GM12878 (cell line): ENCODE results near the gene RAPGEF1. TPM values are rescaled to one million over a fixed set of nuclear protein-coding genes. Genes with fewer than 3 reads are reported as not detected.

Experiments
- ATF7 ChIP-seq: fragments of 450-650 bp; IDR thresholded peaks from 2 replicates; pipeline ENCODE4 v1.6.1; 2016; ENCODE audit warnings: low read depth, mild to moderate bottlenecking
- BHLHE40 ChIP-seq, 2 experiments: fragments of 450-650 bp in 1 of 2; IDR thresholded peaks; 2 replicates each; pipeline ENCODE4 v1.6.1; 2011 to 2017; ENCODE audit warnings: low read depth in 2 of 2, borderline replicate concordance in 1 of 2, improper control_type of control experiment in 1 of 2, low read length in 1 of 2, mild to moderate bottlenecking in 1 of 2
- CBFB ChIP-seq: IDR thresholded peaks from 2 replicates; pipeline ENCODE4 v1.6.1; 2016; ENCODE audit warnings: antibody characterized with exemption, low read depth
- CBX3 ChIP-seq: fragments of 200-600 bp; sonication (generic); IDR thresholded peaks from 2 replicates; pipeline ENCODE4 v1.6.1; 2016; ENCODE audit warnings: low read depth, borderline replicate concordance
- CHD4 ChIP-seq: fragments of 200-600 bp; sonication (generic); IDR thresholded peaks from 2 replicates; pipeline ENCODE4 v1.6.1; 2016; ENCODE audit warnings: mild to moderate bottlenecking
- CUX1 ChIP-seq: IDR thresholded peaks from 2 replicates; pipeline ENCODE4 v1.6.1; 2012; ENCODE audit warnings: improper control_type of control experiment, low read depth, low read length; ENCODE audit not compliant: insufficient replicate concordance
- EP300 ChIP-seq, 2 experiments: fragments of 150-350 bp in 1 of 2; IDR thresholded peaks; 2 replicates each; pipeline ENCODE4 v1.6.1; 2011 to 2012; ENCODE audit warnings: low read depth in 2 of 2, low read length in 2 of 2, borderline replicate concordance in 1 of 2, improper control_type of control experiment in 1 of 2, inconsistent platforms in 1 of 2; ENCODE audit not compliant: control insufficient read depth in 1 of 2
- ESRRA ChIP-seq: IDR thresholded peaks from 2 replicates; pipeline ENCODE4 v1.6.1; 2012; ENCODE audit warnings: mild to moderate bottlenecking, low read length, improper control_type of control experiment
- HDAC2 ChIP-seq: fragments of 200-600 bp; sonication (generic); IDR thresholded peaks from 2 replicates; pipeline ENCODE4 v1.6.1; 2017
- IKZF1 ChIP-seq: fragments of 450-650 bp; conservative IDR thresholded peaks from 2 replicates; pipeline ENCODE4 v1.6.1; 2017; ENCODE audit warnings: antibody characterized with exemption, mild to moderate bottlenecking
- KDM1A ChIP-seq: fragments of 200-600 bp; sonication (generic); IDR thresholded peaks from 2 replicates; pipeline ENCODE4 v1.6.1; 2016; ENCODE audit warnings: borderline replicate concordance
- MTA2 ChIP-seq: fragments of 450-650 bp; IDR thresholded peaks from 2 replicates; pipeline ENCODE4 v1.6.1; 2016; ENCODE audit warnings: low read depth, mild to moderate bottlenecking, moderate library complexity
- POLR2AphosphoS5 ChIP-seq: IDR thresholded peaks from 2 replicates; pipeline ENCODE4 v1.6.1; 2011; ENCODE audit warnings: mild to moderate bottlenecking, low read length, inconsistent platforms
- REST ChIP-seq: IDR thresholded peaks from 2 replicates; pipeline ENCODE4 v1.6.1; 2012; ENCODE audit warnings: mild to moderate bottlenecking, low read depth, low read length
- TARDBP ChIP-seq: IDR thresholded peaks from 2 replicates; pipeline ENCODE4 v1.6.1; 2016; ENCODE audit warnings: borderline replicate concordance
- YY1 ChIP-seq: IDR thresholded peaks from 2 replicates; pipeline ENCODE4 v1.6.1; 2011; ENCODE audit warnings: low read depth, mild to moderate bottlenecking, low read length
- polyA plus RNA-seq, 11 experiments: library from polyadenylated mRNA; depleted of rRNA in 4 of 11; unstranded in 6 of 11; stranded (reverse) in 5 of 11; fragments of >200 nt; fragmentation: Nextera tagmentation in 4 of 11; fragmentation: Illumina TruSeq in 1 of 11; extraction: Ambion mirVana in 4 of 11; extraction: Trizol in 1 of 11; gene quantifications; 1 replicate in 1 of 11; 2 replicates in 10 of 11; pipeline versions ENCODE4 v1.2.1 to v1.2.3, GENCODE V29; 2011 to 2016; ENCODE audit warnings: inconsistent platforms in 2 of 11, missing spikeins in 2 of 11, low read depth in 1 of 11
- total RNA-seq, 4 experiments: library from RNA; depleted of rRNA in 3 of 4; stranded (reverse); fragments of >200 nt in 3 of 4; fragmentation: Illumina TruSeq in 1 of 4; extraction: Trizol in 1 of 4; gene quantifications; 2 replicates each; pipeline versions ENCODE4 v1.2.1 to v1.2.3, GENCODE V29; 2013 to 2021
- TF ChIP-seq, protein P1 (sequence below): fragments of 450-650 bp; IDR thresholded peaks from 2 replicates; pipeline ENCODE4 v1.6.1; 2017; ENCODE audit warnings: mild to moderate bottlenecking

RAPGEF1 gene
- total and polyA plus RNA-seq, 10 of the 15 experiments (the other 5 are each of a cell fraction or from before 2014, with no cell fraction given) = 0.42 to 113 (median 45.9) TPM

GRCh38 chr9:131668439-131669268, 71.2 kb downstream of the RAPGEF1 start (continued):
- peak in 1 of 2 experiments; percentile 8; a peak in 1 of 4 replicates for TF ChIP-seq BHLHE40 (IDR thresholded peaks at IDR 0.05; ENCODE audit: borderline replicate concordance in 1 of 2, low read depth in 2 of 2, low read length in 1 of 2)
- TF ChIP-seq, protein P1, sequence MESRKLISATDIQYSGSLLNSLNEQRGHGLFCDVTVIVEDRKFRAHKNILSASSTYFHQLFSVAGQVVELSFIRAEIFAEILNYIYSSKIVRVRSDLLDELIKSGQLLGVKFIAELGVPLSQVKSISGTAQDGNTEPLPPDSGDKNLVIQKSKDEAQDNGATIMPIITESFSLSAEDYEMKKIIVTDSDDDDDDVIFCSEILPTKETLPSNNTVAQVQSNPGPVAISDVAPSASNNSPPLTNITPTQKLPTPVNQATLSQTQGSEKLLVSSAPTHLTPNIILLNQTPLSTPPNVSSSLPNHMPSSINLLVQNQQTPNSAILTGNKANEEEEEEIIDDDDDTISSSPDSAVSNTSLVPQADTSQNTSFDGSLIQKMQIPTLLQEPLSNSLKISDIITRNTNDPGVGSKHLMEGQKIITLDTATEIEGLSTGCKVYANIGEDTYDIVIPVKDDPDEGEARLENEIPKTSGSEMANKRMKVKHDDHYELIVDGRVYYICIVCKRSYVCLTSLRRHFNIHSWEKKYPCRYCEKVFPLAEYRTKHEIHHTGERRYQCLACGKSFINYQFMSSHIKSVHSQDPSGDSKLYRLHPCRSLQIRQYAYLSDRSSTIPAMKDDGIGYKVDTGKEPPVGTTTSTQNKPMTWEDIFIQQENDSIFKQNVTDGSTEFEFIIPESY = no peak
- 0 out of 2 replicates have a peak, but pooled peaks have one; percentile 42 for TF ChIP-seq YY1
- peak; percentile 93 for TF ChIP-seq IKZF1
- peak; percentile 90 for TF ChIP-seq ATF7
- peak; percentile 79 for TF ChIP-seq MTA2
- TF ChIP-seq KDM1A = no peak
- no peak for TF ChIP-seq TARDBP
- no peak for TF ChIP-seq CHD4
- no peak for TF ChIP-seq CBX3
- TF ChIP-seq CBFB = peak; percentile 84
- peak; percentile 76 for TF ChIP-seq CUX1
- no peak; the same call in 1 of the 2 replicates for TF ChIP-seq POLR2AphosphoS5
- peak; percentile 98 for TF ChIP-seq ESRRA
- TF ChIP-seq HDAC2 = no peak
- peak; percentile 25 to 47; a peak in 2 of 4 replicates for TF ChIP-seq EP300 (IDR thresholded peaks at IDR 0.05; ENCODE audit: borderline replicate concordance in 1 of 2, control insufficient read depth in 1 of 2, low read depth in 2 of 2, low read length in 2 of 2)
- TF ChIP-seq REST = no peak
